ENCODE measurements around the gene ZNF853. TPM values are rescaled to one million over a fixed set of nuclear protein-coding genes. Genes with fewer than 3 reads are reported as not detected.

Gene ZNF853
- total and polyA plus RNA-seq, 2 donors from 2014 or later, result 3.4 to 5.4 TPM

GRCh38 chr7:6644728-6645127 is 29.3 kb downstream of the ZNF853 start:
- Histone ChIP-seq H3K4me3 (ENCODE audit: low read length in 3 of 3) (no peak overlapping the region), H3K36me3 (ENCODE audit: control insufficient read depth in 2 of 3, insufficient read depth in 3 of 3, low read length in 3 of 3) (peaks cover 0 to 21% (median 17%) of the 10 kb centered on the region in 3 donors), H3K9ac (ENCODE audit: low read length in 3 of 3) (no peak overlapping the region), H3K27ac (ENCODE audit: low read depth in 2 of 2, low read length in 2 of 2) (no peak overlapping the region), H3K4me1 (ENCODE audit: control insufficient read depth in 2 of 3, insufficient read depth in 2 of 3, low read depth in 1 of 3, low read length in 3 of 3) (no peaks in the 10 kb centered on the region), H3K27me3 (ENCODE audit: control insufficient read depth, insufficient read depth, low read length) (no peaks in the 10 kb centered on the region), H3K9me3 (ENCODE audit: control insufficient read depth in 2 of 3, insufficient read depth in 1 of 3, low read length in 3 of 3) (no peaks in the 10 kb centered on the region)
- DNase-seq, result peak in 1 of 5 donors; percentile 67
- FAIRE-seq, result no peak
- no peak for TF ChIP-seq CTCF (IDR thresholded peaks at IDR 0.05; ENCODE audit: borderline replicate concordance, extremely low read depth, insufficient read depth)
- intact Hi-C loops (cut with DNase I), result no loop called here

GRCh38 chr7:6646465-6646864 is 31.1 kb downstream of the ZNF853 start:
- no peak for TF ChIP-seq CTCF (IDR thresholded peaks at IDR 0.05; ENCODE audit: borderline replicate concordance, extremely low read depth, insufficient read depth)

GRCh38 chr7:6647080-6647479 is 31.7 kb downstream of the ZNF853 start:
- H3K27ac ChIP-seq (ENCODE audit: low read depth in 2 of 2, low read length in 2 of 2), result no peak overlapping the region
- TF ChIP-seq CTCF (IDR thresholded peaks at IDR 0.05; ENCODE audit: borderline replicate concordance, extremely low read depth, insufficient read depth), result no peak
- H3K4me3 ChIP-seq (ENCODE audit: low read length in 3 of 3), result no peak overlapping the region
- no peak overlapping the region for H3K9ac ChIP-seq (ENCODE audit: low read length in 3 of 3)
- intact Hi-C loops (cut with DNase I), result no loop called here
- H3K36me3 ChIP-seq (ENCODE audit: control insufficient read depth in 2 of 3, insufficient read depth in 3 of 3, low read length in 3 of 3), result peaks cover 0 to 15% (median 12%) of the 10 kb centered on the region in 3 donors
- no peaks in the 10 kb centered on the region for H3K9me3 ChIP-seq (ENCODE audit: control insufficient read depth in 2 of 3, insufficient read depth in 1 of 3, low read length in 3 of 3)
- no peaks in the 10 kb centered on the region for H3K4me1 ChIP-seq (ENCODE audit: control insufficient read depth in 2 of 3, insufficient read depth in 2 of 3, low read depth in 1 of 3, low read length in 3 of 3)
- DNase-seq, result peak in 1 of 5 donors; percentile 41
- H3K27me3 ChIP-seq (ENCODE audit: control insufficient read depth, insufficient read depth, low read length), result no peaks in the 10 kb centered on the region
- no peak for FAIRE-seq

More at GRCh38 chr7:6646465-6646864, 31.1 kb downstream of the ZNF853 start:
- peak; percentile 47 to 81 (median 78) for DNase-seq
- no peak for FAIRE-seq
- H3K27me3 ChIP-seq (ENCODE audit: control insufficient read depth, insufficient read depth, low read length), result no peaks in the 10 kb centered on the region
- H3K27ac ChIP-seq (ENCODE audit: low read depth in 2 of 2, low read length in 2 of 2), result no peak overlapping the region
- H3K4me1 ChIP-seq (ENCODE audit: control insufficient read depth in 2 of 3, insufficient read depth in 2 of 3, low read depth in 1 of 3, low read length in 3 of 3), result no peaks in the 10 kb centered on the region
- H3K9ac ChIP-seq (ENCODE audit: low read length in 3 of 3), result no peak overlapping the region
- no peak overlapping the region for H3K4me3 ChIP-seq (ENCODE audit: low read length in 3 of 3)
- intact Hi-C loops (cut with DNase I), result no loop called here
- peaks cover 0 to 16% (median 15%) of the 10 kb centered on the region in 3 donors for H3K36me3 ChIP-seq (ENCODE audit: control insufficient read depth in 2 of 3, insufficient read depth in 3 of 3, low read length in 3 of 3)
- no peaks in the 10 kb centered on the region for H3K9me3 ChIP-seq (ENCODE audit: control insufficient read depth in 2 of 3, insufficient read depth in 1 of 3, low read length in 3 of 3)

GRCh38 chr7:6647541-6647940 is 32.1 kb downstream of the ZNF853 start:
- H3K4me1 ChIP-seq (ENCODE audit: control insufficient read depth in 2 of 3, insufficient read depth in 2 of 3, low read depth in 1 of 3, low read length in 3 of 3), result no peaks in the 10 kb centered on the region
- H3K27me3 ChIP-seq (ENCODE audit: control insufficient read depth, insufficient read depth, low read length), result no peaks in the 10 kb centered on the region
- peaks cover 0 to 13% (median 10%) of the 10 kb centered on the region in 3 donors for H3K36me3 ChIP-seq (ENCODE audit: control insufficient read depth in 2 of 3, insufficient read depth in 3 of 3, low read length in 3 of 3)
- no peak for TF ChIP-seq CTCF (IDR thresholded peaks at IDR 0.05; ENCODE audit: borderline replicate concordance, extremely low read depth, insufficient read depth)
- FAIRE-seq (no peak), DNase-seq (peak in 1 of 5 donors; percentile 65)
- no peaks in the 10 kb centered on the region for H3K9me3 ChIP-seq (ENCODE audit: control insufficient read depth in 2 of 3, insufficient read depth in 1 of 3, low read length in 3 of 3)
- no peak overlapping the region for H3K27ac ChIP-seq (ENCODE audit: low read depth in 2 of 2, low read length in 2 of 2)
- intact Hi-C loops (cut with DNase I), result no loop called here
- no peak overlapping the region for H3K4me3 ChIP-seq (ENCODE audit: low read length in 3 of 3)
- H3K9ac ChIP-seq (ENCODE audit: low read length in 3 of 3), result no peak overlapping the region
